Mesenchymal stem cell (in vitro differentiated cells and primary cell): ENCODE data around the gene SPDYE2B.
"Not testable (repeated sequence)": the region's sequence is repeated elsewhere in the genome, so short reads cannot be mapped to it uniquely, and the experiment has no call there.

Source experiments
- DNase-seq: peaks from one replicate; pipeline ENCODE4 v3.0.0-alpha.2; 2013
- H2AFZ ChIP-seq: one replicate; pipeline ENCODE4 v1.6.1; 2013; ENCODE audit warnings: low read depth, mild to moderate bottlenecking, control low read depth, inconsistent platforms, low read length, moderate library complexity
- H2AK5ac ChIP-seq: 2 replicates; pipeline ENCODE4 v1.6.1; 2013; ENCODE audit warnings: low read length, moderate library complexity, mild to moderate bottlenecking, inconsistent platforms; ENCODE audit not compliant: severe bottlenecking
- H2BK120ac ChIP-seq: one replicate; pipeline ENCODE4 v1.6.1; 2013; ENCODE audit warnings: low read depth, mild to moderate bottlenecking, inconsistent platforms, low read length, moderate library complexity
- H2BK12ac ChIP-seq, 2 experiments: one replicate each; pipeline ENCODE4 v1.6.1; 2013; ENCODE audit warnings: inconsistent platforms in 2 of 2, low read length in 2 of 2, mild to moderate bottlenecking in 2 of 2, moderate library complexity in 2 of 2, control low read depth in 1 of 2
- H2BK15ac ChIP-seq: one replicate; pipeline ENCODE4 v1.6.1; 2013; ENCODE audit warnings: mild to moderate bottlenecking, low read depth, inconsistent platforms; ENCODE audit not compliant: poor library complexity, severe bottlenecking
- H2BK5ac ChIP-seq: 2 replicates; pipeline ENCODE4 v1.6.1; 2013; ENCODE audit warnings: low read depth, mild to moderate bottlenecking, low read length, control low read depth, inconsistent platforms; ENCODE audit not compliant: poor library complexity, severe bottlenecking
- H3K14ac ChIP-seq, 2 experiments: one replicate each; pipeline ENCODE4 v1.6.1; 2013; ENCODE audit warnings: inconsistent platforms in 2 of 2, low read length in 2 of 2, control low read depth in 1 of 2, mild to moderate bottlenecking in 1 of 2, moderate library complexity in 1 of 2
- H3K18ac ChIP-seq, 2 experiments: one replicate each; pipeline ENCODE4 v1.6.1; 2013; ENCODE audit warnings: inconsistent platforms in 2 of 2, low read length in 2 of 2, control low read depth in 1 of 2, low read depth in 1 of 2, mild to moderate bottlenecking in 1 of 2
- H3K23ac ChIP-seq, 2 experiments: one replicate each; pipeline ENCODE4 v1.6.1; 2013; ENCODE audit warnings: inconsistent platforms in 2 of 2, low read length in 2 of 2, mild to moderate bottlenecking in 2 of 2, moderate library complexity in 2 of 2, control low read depth in 1 of 2
- H3K27ac ChIP-seq: 2 replicates; pipeline ENCODE4 v1.5.1; 2013; ENCODE audit warnings: mild to moderate bottlenecking, moderate library complexity, low read length, control low read depth, inconsistent platforms; ENCODE audit not compliant: poor library complexity, severe bottlenecking
- H3K27me3 ChIP-seq, 2 experiments: 2 replicates each; pipeline versions ENCODE4 v1.6.1 to v1.7.0; 2013; ENCODE audit warnings: low read length in 2 of 2, mild to moderate bottlenecking in 2 of 2, moderate library complexity in 2 of 2, control low read depth in 1 of 2, inconsistent platforms in 1 of 2; ENCODE audit not compliant: control insufficient read depth in 1 of 2, insufficient read depth in 1 of 2
- H3K36me3 ChIP-seq, 2 experiments: 2 replicates each; pipeline versions ENCODE4 v1.6.1 to v1.7.0; 2013; ENCODE audit warnings: low read length in 2 of 2, control low read depth in 1 of 2, inconsistent platforms in 1 of 2, low read depth in 1 of 2, mild to moderate bottlenecking in 1 of 2; ENCODE audit not compliant: insufficient read depth in 2 of 2, control insufficient read depth in 1 of 2
- H3K4ac ChIP-seq, 2 experiments: one replicate each; pipeline ENCODE4 v1.6.1; 2013; ENCODE audit warnings: inconsistent platforms in 2 of 2, low read length in 2 of 2, mild to moderate bottlenecking in 2 of 2, moderate library complexity in 2 of 2, control low read depth in 1 of 2, low read depth in 1 of 2
- H3K4me1 ChIP-seq: 2 replicates; pipeline ENCODE4 v1.6.1; 2013; ENCODE audit warnings: low read depth, low read length, control low read depth; ENCODE audit not compliant: control insufficient read depth, insufficient read depth
- H3K4me2 ChIP-seq: 2 replicates; pipeline ENCODE4 v1.6.1; 2013; ENCODE audit warnings: low read length, mild to moderate bottlenecking, inconsistent platforms; ENCODE audit not compliant: poor library complexity, severe bottlenecking
- H3K4me3 ChIP-seq, 2 experiments: 2 replicates each; pipeline versions ENCODE4 v1.5.1 to v1.7.0; 2013; ENCODE audit warnings: low read length in 2 of 2, mild to moderate bottlenecking in 2 of 2, control low read depth in 1 of 2, low read depth in 1 of 2; ENCODE audit not compliant: insufficient read depth in 1 of 2
- H3K79me1 ChIP-seq: replicated peaks from 2 replicates; pipeline ENCODE4 v1.6.1; 2013; ENCODE audit warnings: mild to moderate bottlenecking, control low read depth, low read length, inconsistent platforms; ENCODE audit not compliant: poor library complexity, severe bottlenecking
- H3K9ac ChIP-seq: 2 replicates; pipeline ENCODE4 v1.7.0; 2013; ENCODE audit warnings: mild to moderate bottlenecking, low read length, moderate library complexity
- H3K9me3 ChIP-seq: 2 replicates; pipeline ENCODE4 v1.7.0; 2013; ENCODE audit warnings: mild to moderate bottlenecking, low read length; ENCODE audit not compliant: control insufficient read depth
- H4K8ac ChIP-seq: one replicate; pipeline ENCODE4 v1.6.1; 2013; ENCODE audit warnings: inconsistent platforms, mild to moderate bottlenecking, low read length, moderate library complexity
- H4K91ac ChIP-seq: one replicate; pipeline ENCODE4 v1.6.1; 2013; ENCODE audit warnings: mild to moderate bottlenecking, low read length, inconsistent platforms
- WGBS: methylation state at CpG from one replicate; pipeline ENCODE4 v1.1.7; 2013; ENCODE audit warnings: mixed read lengths; 5-methylcytosine and 5-hydroxymethylcytosine counted together

The SPDYE2B gene

DNA sequence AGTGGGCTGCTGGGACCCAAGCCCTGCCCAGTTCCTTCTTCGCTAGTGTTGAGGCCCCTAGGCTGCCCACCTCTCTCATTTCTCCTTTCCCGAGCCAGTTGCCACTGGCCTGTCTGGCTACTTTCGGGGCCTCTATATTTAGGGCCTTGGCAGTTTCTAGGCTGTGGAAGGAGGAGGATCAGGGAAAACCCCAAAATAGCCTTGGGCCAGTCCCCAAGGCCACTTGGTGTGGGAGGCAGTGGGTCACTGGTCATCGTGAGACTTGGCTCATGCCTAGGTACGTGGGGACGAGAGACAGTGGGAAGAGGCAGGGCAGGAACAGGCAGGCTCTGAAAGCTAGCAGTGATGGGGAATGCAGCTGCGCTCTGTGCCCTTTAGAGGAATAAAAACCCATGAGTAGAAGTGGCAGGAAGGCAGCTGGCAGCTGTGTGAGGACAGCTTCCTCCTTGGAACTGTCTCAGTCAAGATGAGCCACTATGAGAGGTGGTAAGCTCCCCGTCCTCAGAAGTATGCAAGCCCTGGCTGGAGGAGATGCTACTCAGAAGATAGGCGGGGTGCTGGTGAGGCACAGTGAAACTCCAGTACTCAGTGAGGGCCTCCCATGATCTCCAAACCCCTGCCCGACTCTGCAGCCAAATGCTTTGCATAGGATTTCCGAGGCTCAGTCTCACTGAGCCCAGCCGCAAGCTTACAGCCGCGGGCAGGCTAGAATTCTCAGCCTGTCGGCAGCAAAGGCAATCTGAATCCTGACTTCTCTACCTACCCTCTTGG lies 36.4 kb upstream of the SPDYE2B start:
- WGBS: no CpG with 5 or more reads among the region's 15 CpGs
- not testable (repeated sequence) for H4K8ac ChIP-seq, H2BK120ac ChIP-seq, H2AFZ ChIP-seq, H2BK15ac ChIP-seq, H3K4me3 ChIP-seq, H4K91ac ChIP-seq, H3K27me3 ChIP-seq, H3K23ac ChIP-seq, H2BK12ac ChIP-seq, H3K27ac ChIP-seq, DNase-seq, H3K79me1 ChIP-seq, H3K14ac ChIP-seq, H3K4ac ChIP-seq, H2AK5ac ChIP-seq, H3K36me3 ChIP-seq, H2BK5ac ChIP-seq, H3K4me2 ChIP-seq, H3K4me1 ChIP-seq, H3K9me3 ChIP-seq, H3K18ac ChIP-seq, H3K9ac ChIP-seq

DNA sequence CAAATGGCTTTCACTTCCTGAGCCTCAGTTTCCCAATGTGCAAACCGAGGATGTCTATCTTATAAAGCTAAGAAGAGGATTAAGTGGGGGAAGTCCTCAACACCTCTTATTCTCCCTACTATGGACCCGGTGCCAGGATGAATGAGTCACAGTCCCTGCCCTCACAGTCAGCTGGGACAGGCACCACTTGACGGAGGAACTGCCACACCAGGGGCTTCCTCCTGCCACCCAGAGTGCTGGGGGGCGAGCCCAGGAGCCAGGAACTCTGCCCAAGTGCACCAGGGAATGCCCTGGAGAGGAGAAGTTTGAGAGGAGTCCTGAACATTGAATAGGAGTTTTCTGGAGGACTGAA lies 35.8 kb upstream of the SPDYE2B start:
- H3K9ac ChIP-seq, H2BK15ac ChIP-seq, H3K4me3 ChIP-seq, H4K8ac ChIP-seq, H2AFZ ChIP-seq, H3K4me1 ChIP-seq, H2BK5ac ChIP-seq, H3K23ac ChIP-seq, H3K27ac ChIP-seq, H3K4ac ChIP-seq, H3K36me3 ChIP-seq, H3K4me2 ChIP-seq, H2AK5ac ChIP-seq, H3K9me3 ChIP-seq, H2BK12ac ChIP-seq, H3K14ac ChIP-seq, H3K18ac ChIP-seq, H4K91ac ChIP-seq, H3K79me1 ChIP-seq, H3K27me3 ChIP-seq, DNase-seq, H2BK120ac ChIP-seq: not testable (repeated sequence)
- no CpG with 5 or more reads among the region's 4 CpGs for WGBS

DNA sequence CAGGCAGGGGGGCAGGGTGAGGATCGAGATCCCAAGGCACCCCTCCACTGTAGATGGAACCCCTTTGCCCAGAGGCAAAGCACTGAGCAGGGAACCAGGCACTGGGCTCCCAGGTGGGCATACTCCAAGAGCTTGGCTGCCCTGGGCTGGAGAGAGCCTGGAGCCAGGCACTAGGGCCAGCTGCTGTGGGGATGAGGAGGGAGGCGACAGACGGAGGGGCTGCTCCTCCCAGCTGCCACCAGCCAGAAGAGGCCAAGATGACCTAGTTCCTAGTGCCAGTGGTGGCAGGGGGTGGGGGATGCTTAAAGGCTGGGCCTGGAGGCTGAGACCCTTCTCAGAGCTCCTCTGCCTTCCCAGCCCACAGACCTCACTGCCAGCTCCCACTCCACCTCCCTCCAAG lies 35.2 kb upstream of the SPDYE2B start:
- not testable (repeated sequence) for H3K79me1 ChIP-seq, H2BK15ac ChIP-seq, H2AFZ ChIP-seq, H4K8ac ChIP-seq, H3K18ac ChIP-seq, H3K4me2 ChIP-seq, H3K4ac ChIP-seq, H3K4me3 ChIP-seq, H3K27ac ChIP-seq, H2BK12ac ChIP-seq, H4K91ac ChIP-seq, H3K36me3 ChIP-seq, H2BK5ac ChIP-seq, H2AK5ac ChIP-seq, H3K14ac ChIP-seq, H3K23ac ChIP-seq, DNase-seq, H3K27me3 ChIP-seq, H2BK120ac ChIP-seq, H3K9me3 ChIP-seq, H3K9ac ChIP-seq, H3K4me1 ChIP-seq
- no CpG with 5 or more reads among the region's 3 CpGs for WGBS

DNA sequence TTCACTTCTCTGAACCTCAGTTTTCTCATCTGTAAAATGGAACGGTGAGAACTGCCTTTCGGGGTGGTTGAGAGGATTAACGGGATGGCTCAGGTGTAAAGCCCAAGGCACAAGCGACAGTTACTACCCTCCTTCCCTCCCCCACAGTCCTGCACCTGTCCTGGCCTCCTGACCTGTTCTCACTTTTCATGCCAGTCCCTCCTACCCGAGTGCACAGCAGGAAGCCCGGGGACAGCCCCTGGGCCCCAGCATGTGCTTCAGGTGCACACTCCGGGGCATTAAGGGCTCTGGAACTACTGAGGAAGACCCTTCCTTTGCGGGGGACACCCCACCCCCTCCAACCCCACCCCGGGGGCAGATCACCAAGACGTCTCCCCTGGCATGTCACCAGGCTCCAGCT lies 34.2 kb upstream of the SPDYE2B start:
- not testable (repeated sequence) for H3K14ac ChIP-seq, H2AFZ ChIP-seq
- no CpG with 5 or more reads among the region's 10 CpGs for WGBS

More for the DNA sequence above, 34.2 kb upstream of the SPDYE2B start:
- not testable (repeated sequence) for H3K4me1 ChIP-seq, H3K27ac ChIP-seq, DNase-seq, H2BK12ac ChIP-seq, H4K8ac ChIP-seq, H3K4ac ChIP-seq, H3K27me3 ChIP-seq, H3K18ac ChIP-seq, H2BK120ac ChIP-seq, H3K9me3 ChIP-seq, H4K91ac ChIP-seq, H3K79me1 ChIP-seq, H2BK15ac ChIP-seq, H2AK5ac ChIP-seq, H3K4me3 ChIP-seq, H3K36me3 ChIP-seq, H3K4me2 ChIP-seq, H3K9ac ChIP-seq, H3K23ac ChIP-seq, H2BK5ac ChIP-seq
